HepG2 (cell line): ENCODE results near the gene C2. TPM values are rescaled to one million over a fixed set of nuclear protein-coding genes. Genes with fewer than 3 reads are reported as not detected.

Experiments used
- BRCA1 ChIP-seq: sonication (generic); formaldehyde crosslinking; IDR thresholded peaks from 2 replicates; pipeline ENCODE4 v1.4.0; 2020; ENCODE audit warnings: missing genetic modification reagents
- EP300 ChIP-seq, 3 experiments: sonication (generic) in 1 of 3; formaldehyde crosslinking in 1 of 3; IDR thresholded peaks; 2 replicates each; pipeline versions ENCODE4 v1.5.1 to v1.6.1; 2011 to 2020; ENCODE audit warnings: low read depth in 2 of 3, low read length in 2 of 3, borderline replicate concordance in 1 of 3, improper control_type of control experiment in 1 of 3, mild to moderate bottlenecking in 1 of 3, missing genetic modification reagents in 1 of 3, moderate library complexity in 1 of 3
- KDM1A ChIP-seq: IDR thresholded peaks from 2 replicates; pipeline ENCODE4 v1.6.1; 2016; ENCODE audit warnings: missing compliant biosample characterization
- PCBP1 ChIP-seq: fragments of 200-400 bp; formaldehyde crosslinking; IDR thresholded peaks from 2 replicates; pipeline ENCODE4 v1.6.1; 2017; ENCODE audit warnings: mild to moderate bottlenecking, low read depth, low read length, borderline replicate concordance
- PHF8 ChIP-seq: sonication (generic); formaldehyde crosslinking; IDR thresholded peaks from 2 replicates; pipeline ENCODE4 v1.5.0; 2020; ENCODE audit warnings: missing genetic modification reagents
- RBAK ChIP-seq: sonication (generic); formaldehyde crosslinking; IDR thresholded peaks from 2 replicates; pipeline ENCODE4 v1.5.1; 2020; ENCODE audit warnings: mild to moderate bottlenecking, missing genetic modification reagents
- REXO4 ChIP-seq: sonication (generic); formaldehyde crosslinking; IDR thresholded peaks from 2 replicates; pipeline ENCODE4 v1.8.0; 2022; ENCODE audit warnings: missing genetic modification reagents, mild to moderate bottlenecking, borderline replicate concordance
- SMAD3 ChIP-seq: sonication (generic); formaldehyde crosslinking; IDR thresholded peaks from 2 replicates; pipeline ENCODE4 v1.4.0; 2020; ENCODE audit warnings: missing genetic modification reagents
- THYN1 ChIP-seq: sonication (generic); formaldehyde crosslinking; IDR thresholded peaks from 2 replicates; pipeline ENCODE4 v1.8.1; 2023; ENCODE audit warnings: low read depth, mild to moderate bottlenecking, moderate library complexity, missing genetic modification reagents, borderline replicate concordance
- ZNF234 ChIP-seq: sonication (generic); formaldehyde crosslinking; conservative IDR thresholded peaks from 2 replicates; pipeline ENCODE4 v1.5.1; 2020; ENCODE audit warnings: mild to moderate bottlenecking, missing genetic modification reagents
- polyA plus RNA-seq, 8 experiments: library from polyadenylated mRNA; depleted of rRNA in 3 of 8; stranded (reverse) in 7 of 8; unstranded in 1 of 8; fragments of >200 nt; fragmentation: Illumina TruSeq in 4 of 8; extraction: Trizol in 4 of 8; gene quantifications; 2 replicates each; pipeline versions ENCODE4 v1.2.1 to v1.2.3, GENCODE V29; 2011 to 2016; ENCODE audit warnings: low read depth in 4 of 8, missing spikeins in 1 of 8, mixed read lengths in 1 of 8; ENCODE audit not compliant: insufficient read depth in 1 of 8
- total RNA-seq, 5 experiments: library from RNA; depleted of rRNA; stranded (reverse); fragments of >200 nt; fragmentation: Illumina TruSeq; extraction: Trizol; gene quantifications; 2 replicates each; pipeline ENCODE4 v1.2.3, GENCODE V29; 2016; ENCODE audit warnings: low read depth in 1 of 5
- TF ChIP-seq, protein P1 (sequence below): sonication (generic); formaldehyde crosslinking; IDR thresholded peaks from 2 replicates; pipeline ENCODE4 v1.5.1; 2020; ENCODE audit warnings: mild to moderate bottlenecking, missing genetic modification reagents, borderline replicate concordance
- TF ChIP-seq, protein P2 (sequence below), 2 experiments: sonication (generic) in 1 of 2; formaldehyde crosslinking in 1 of 2; IDR thresholded peaks; 2 replicates each; pipeline versions ENCODE4 v1.4.0 to v1.6.1; 2016 to 2020; ENCODE audit warnings: borderline replicate concordance in 1 of 2, low read depth in 1 of 2, mild to moderate bottlenecking in 1 of 2, missing genetic modification reagents in 1 of 2

The C2 gene
- total and polyA plus RNA-seq, 2 of the 13 experiments (the other 11 are each of a cell fraction or from before 2014, with no cell fraction given), result 165 to 307 TPM

DNA sequence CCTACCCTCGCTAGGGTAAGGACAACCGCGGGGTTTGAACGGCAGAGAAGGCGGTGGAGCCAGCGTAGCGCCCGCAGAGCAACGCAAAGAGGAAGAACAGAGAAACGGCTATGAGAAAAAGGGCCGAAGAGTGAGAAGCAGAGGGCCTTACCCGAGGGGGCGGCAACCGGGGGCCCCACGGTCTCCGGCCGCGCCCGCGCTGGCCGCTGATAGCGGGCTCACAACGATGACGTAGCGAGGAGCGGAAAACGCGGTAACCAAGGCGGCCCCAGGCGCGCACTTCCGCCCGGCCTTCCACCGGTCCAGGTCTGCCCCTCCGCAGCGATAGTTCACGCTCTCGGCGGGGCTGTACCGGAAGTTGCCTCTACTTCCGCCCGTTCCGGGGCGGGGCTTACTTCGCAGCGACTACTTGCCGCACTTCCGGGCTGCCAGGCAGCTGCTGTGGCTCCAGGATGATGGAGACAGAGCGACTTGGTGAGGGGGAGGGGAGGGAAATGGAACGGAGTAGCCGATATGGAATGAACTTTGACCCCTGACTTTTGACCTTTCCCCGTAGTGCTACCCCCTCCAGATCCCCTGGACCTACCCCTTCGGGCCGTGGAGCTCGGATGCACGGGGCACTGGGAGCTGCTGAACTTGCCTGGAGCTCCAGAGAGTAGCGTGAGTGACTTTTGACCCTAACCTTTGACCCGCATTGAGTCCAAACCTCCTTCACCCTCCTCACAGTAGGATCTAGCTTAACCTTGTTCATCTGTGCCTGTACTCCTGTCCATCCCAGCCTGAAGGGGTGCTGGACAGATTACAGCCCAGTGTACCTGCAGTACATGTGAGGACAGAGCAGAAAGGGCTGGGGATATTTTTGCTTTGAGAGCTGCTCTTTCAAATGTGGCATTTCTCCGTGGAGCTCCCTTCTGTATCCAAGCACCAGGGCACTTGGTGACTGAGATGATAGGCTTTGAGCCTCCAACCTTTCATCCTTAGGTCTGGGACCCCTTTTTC lies 31.5 kb downstream of the C2 start, which contains the start of the genes NELFE and SKIC2 (continued):
- TF ChIP-seq, protein P1, sequence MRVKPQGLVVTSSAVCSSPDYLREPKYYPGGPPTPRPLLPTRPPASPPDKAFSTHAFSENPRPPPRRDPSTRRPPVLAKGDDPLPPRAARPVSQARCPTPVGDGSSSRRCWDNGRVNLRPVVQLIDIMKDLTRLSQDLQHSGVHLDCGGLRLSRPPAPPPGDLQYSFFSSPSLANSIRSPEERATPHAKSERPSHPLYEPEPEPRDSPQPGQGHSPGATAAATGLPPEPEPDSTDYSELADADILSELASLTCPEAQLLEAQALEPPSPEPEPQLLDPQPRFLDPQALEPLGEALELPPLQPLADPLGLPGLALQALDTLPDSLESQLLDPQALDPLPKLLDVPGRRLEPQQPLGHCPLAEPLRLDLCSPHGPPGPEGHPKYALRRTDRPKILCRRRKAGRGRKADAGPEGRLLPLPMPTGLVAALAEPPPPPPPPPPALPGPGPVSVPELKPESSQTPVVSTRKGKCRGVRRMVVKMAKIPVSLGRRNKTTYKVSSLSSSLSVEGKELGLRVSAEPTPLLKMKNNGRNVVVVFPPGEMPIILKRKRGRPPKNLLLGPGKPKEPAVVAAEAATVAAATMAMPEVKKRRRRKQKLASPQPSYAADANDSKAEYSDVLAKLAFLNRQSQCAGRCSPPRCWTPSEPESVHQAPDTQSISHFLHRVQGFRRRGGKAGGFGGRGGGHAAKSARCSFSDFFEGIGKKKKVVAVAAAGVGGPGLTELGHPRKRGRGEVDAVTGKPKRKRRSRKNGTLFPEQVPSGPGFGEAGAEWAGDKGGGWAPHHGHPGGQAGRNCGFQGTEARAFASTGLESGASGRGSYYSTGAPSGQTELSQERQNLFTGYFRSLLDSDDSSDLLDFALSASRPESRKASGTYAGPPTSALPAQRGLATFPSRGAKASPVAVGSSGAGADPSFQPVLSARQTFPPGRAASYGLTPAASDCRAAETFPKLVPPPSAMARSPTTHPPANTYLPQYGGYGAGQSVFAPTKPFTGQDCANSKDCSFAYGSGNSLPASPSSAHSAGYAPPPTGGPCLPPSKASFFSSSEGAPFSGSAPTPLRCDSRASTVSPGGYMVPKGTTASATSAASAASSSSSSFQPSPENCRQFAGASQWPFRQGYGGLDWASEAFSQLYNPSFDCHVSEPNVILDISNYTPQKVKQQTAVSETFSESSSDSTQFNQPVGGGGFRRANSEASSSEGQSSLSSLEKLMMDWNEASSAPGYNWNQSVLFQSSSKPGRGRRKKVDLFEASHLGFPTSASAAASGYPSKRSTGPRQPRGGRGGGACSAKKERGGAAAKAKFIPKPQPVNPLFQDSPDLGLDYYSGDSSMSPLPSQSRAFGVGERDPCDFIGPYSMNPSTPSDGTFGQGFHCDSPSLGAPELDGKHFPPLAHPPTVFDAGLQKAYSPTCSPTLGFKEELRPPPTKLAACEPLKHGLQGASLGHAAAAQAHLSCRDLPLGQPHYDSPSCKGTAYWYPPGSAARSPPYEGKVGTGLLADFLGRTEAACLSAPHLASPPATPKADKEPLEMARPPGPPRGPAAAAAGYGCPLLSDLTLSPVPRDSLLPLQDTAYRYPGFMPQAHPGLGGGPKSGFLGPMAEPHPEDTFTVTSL (CRISPR knock-in tag), result 0 out of 2 replicates have a peak, but pooled peaks have one; percentile 42
- TF ChIP-seq RBAK (CRISPR knock-in tag) (no peak), SMAD3 (CRISPR knock-in tag) (peak; percentile 91; the same call in 1 of the 2 replicates), PHF8 (CRISPR knock-in tag) (peak; percentile 85), PCBP1 (peak; percentile 100), REXO4 (no peak), ZNF234 (CRISPR knock-in tag) (0 out of 2 replicates have a peak, but pooled peaks have one; percentile 33), BRCA1 (peak; percentile 93; the same call in 1 of the 2 replicates), THYN1 (CRISPR knock-in tag) (no peak), KDM1A (CRISPR knock-in tag) (no peak; the same call in 1 of the 2 replicates), EP300 (IDR thresholded peaks at IDR 0.05; ENCODE audit: low read depth in 2 of 2, low read length in 2 of 2) (peak; percentile 23 to 56; a peak in 2 of 4 replicates), EP300 (CRISPR knock-in tag; IDR thresholded peaks at IDR 0.05; ENCODE audit: borderline replicate concordance) (peak; percentile 11; the same call in 1 of the 2 replicates)
- TF ChIP-seq, protein P2, sequence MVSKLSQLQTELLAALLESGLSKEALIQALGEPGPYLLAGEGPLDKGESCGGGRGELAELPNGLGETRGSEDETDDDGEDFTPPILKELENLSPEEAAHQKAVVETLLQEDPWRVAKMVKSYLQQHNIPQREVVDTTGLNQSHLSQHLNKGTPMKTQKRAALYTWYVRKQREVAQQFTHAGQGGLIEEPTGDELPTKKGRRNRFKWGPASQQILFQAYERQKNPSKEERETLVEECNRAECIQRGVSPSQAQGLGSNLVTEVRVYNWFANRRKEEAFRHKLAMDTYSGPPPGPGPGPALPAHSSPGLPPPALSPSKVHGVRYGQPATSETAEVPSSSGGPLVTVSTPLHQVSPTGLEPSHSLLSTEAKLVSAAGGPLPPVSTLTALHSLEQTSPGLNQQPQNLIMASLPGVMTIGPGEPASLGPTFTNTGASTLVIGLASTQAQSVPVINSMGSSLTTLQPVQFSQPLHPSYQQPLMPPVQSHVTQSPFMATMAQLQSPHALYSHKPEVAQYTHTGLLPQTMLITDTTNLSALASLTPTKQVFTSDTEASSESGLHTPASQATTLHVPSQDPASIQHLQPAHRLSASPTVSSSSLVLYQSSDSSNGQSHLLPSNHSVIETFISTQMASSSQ (IDR thresholded peaks at IDR 0.05; ENCODE audit: low read depth), result no peak
- TF ChIP-seq, protein P2 (CRISPR knock-in tag; IDR thresholded peaks at IDR 0.05; ENCODE audit: borderline replicate concordance), result peak; percentile 74; the same call in 1 of the 2 replicates
